Calu3 (cell line): ENCODE data around the gene HIRA. TPM values are rescaled to one million over a fixed set of nuclear protein-coding genes. Genes with fewer than 3 reads are reported as not detected.

ENCODE experiments used
- Bru-seq: library from RNA; stranded (reverse); fragments of 400-500 nt; gene quantifications from one replicate; lab custom pipeline; 2021; lab: Mats Ljungman, UMichigan
- BruChase-seq, 2 experiments: library from RNA; stranded (reverse); fragments of 400-500 nt; gene quantifications; one replicate each; lab custom pipeline; 2021; lab: Mats Ljungman, UMichigan
- BruUV-seq: library from RNA; stranded (reverse); fragments of 400-500 nt; replicated peaks from 2 replicates; lab custom pipeline; 2021; lab: Mats Ljungman, UMichigan
- CTCF ChIA-PET: fragments of 300-600 bp; sonication (Branson Sonifier 250); formaldehyde crosslinking; loops from one replicate; lab custom pipeline; 2022; ENCODE audit warnings: antibody characterized with exemption; lab: Charles Lee
- DNase-seq: peaks from one replicate; pipeline ENCODE4 v3.0.0; 2022
- H3K27ac Mint-ChIP-seq: one replicate; pipeline ENCODE4 v1.8.0; 2022; ENCODE audit warnings: mixed read lengths; ENCODE audit not compliant: unreplicated experiment
- H3K27me3 Mint-ChIP-seq: one replicate; pipeline ENCODE4 v1.8.0; 2022; ENCODE audit warnings: mixed read lengths; ENCODE audit not compliant: unreplicated experiment
- H3K36me3 Mint-ChIP-seq: one replicate; pipeline ENCODE4 v1.8.0; 2022; ENCODE audit warnings: mild to moderate bottlenecking, moderate library complexity, mixed read lengths; ENCODE audit not compliant: insufficient read depth, unreplicated experiment
- H3K4me1 Mint-ChIP-seq: one replicate; pipeline ENCODE4 v1.8.0; 2022; ENCODE audit warnings: mild to moderate bottlenecking, low read depth, mixed read lengths; ENCODE audit not compliant: unreplicated experiment
- H3K4me3 Mint-ChIP-seq: one replicate; pipeline ENCODE4 v1.8.0; 2022; ENCODE audit warnings: mild to moderate bottlenecking, low read depth, moderate library complexity, mixed read lengths; ENCODE audit not compliant: unreplicated experiment
- H3K9me3 Mint-ChIP-seq: one replicate; pipeline ENCODE4 v1.8.0; 2022; ENCODE audit warnings: low read depth, mixed read lengths; ENCODE audit not compliant: unreplicated experiment
- CTCF ChIP-seq: fragments of 200-600 bp; IDR thresholded peaks from one replicate; pipeline ENCODE4 v1.8.0; 2022; ENCODE audit warnings: antibody characterized with exemption; ENCODE audit not compliant: unreplicated experiment
- intact Hi-C: fragments of 100-400 bp; cut with micrococcal nuclease; formaldehyde crosslinking; loops from one replicate; pipeline ENCODE4 v1.10.0; 2022; ENCODE audit not compliant: unreplicated experiment
- long read RNA-seq: library from polyadenylated mRNA; stranded (forward); transcript quantifications from one replicate; pipeline ENCODE4 v2.0.0, GENCODE V29; 2022
- total RNA-seq: library from RNA; stranded (reverse); gene quantifications from 2 replicates; pipeline ENCODE4 v1.2.3, GENCODE V29; 2022

HIRA gene
- 32.0 and 36.4 TPM in 2 replicates for total RNA-seq
- percentile 85 among the genes with signal in this experiment for Bru-seq, nascent RNA
- BruChase-seq, experiment 1, labeled RNA remaining after a 6-hour chase, result percentile 76 among the genes with signal in this experiment
- BruChase-seq, experiment 2, labeled RNA remaining after a 2-hour chase, result percentile 76 among the genes with signal in this experiment
- long read RNA-seq, partial matches to known transcripts, result 3 of 6 reads
- long read RNA-seq, other reads (novel, unspliced or antisense), result 3 of 6 reads

GRCh38 chr22:19431649-19432132, at the start of gene HIRA:
Gene HIRA, minus strand, starts transcription at chr22:19431733. Its CDS starts 257 bp downstream, at chr22:19431476.
- H3K4me1 Mint-ChIP-seq, result peaks cover 22% of the 10 kb centered on the region

GRCh38 chr22:19480789-19481188, 49.3 kb upstream of the HIRA start:
- Mint-ChIP-seq H3K27me3 (no peaks in the 10 kb centered on the region), H3K27ac (peak overlapping the region; percentile 100), H3K36me3 (peaks cover 48% of the 10 kb centered on the region), H3K9me3 (no peaks in the 10 kb centered on the region), H3K4me3 (peak overlapping the region; percentile 80), H3K4me1 (peaks cover 29% of the 10 kb centered on the region)
- BruUV-seq, result no TSS peak
- intact Hi-C loops, result no loop called here
- DNase-seq, result no peak
- no peak for TF ChIP-seq CTCF
- CTCF ChIA-PET, result interaction anchor here (1.6 kb wide), 1 partner anchor 149 kb away, joined by 6 read pairs; no protein-coding TSS in a partner anchor

More at GRCh38 chr22:19431649-19432132, at the start of gene HIRA:
- Mint-ChIP-seq H3K4me3 (peak within 1 kb of the TSS; percentile 93), H3K36me3 (peaks cover 59% of the 10 kb centered on the region), H3K27me3 (no peaks in the 10 kb centered on the region), H3K27ac (peak within 1 kb of the TSS; percentile 90), H3K9me3 (no peaks in the 10 kb centered on the region)
- TF ChIP-seq CTCF, result no peak
- no TSS peak for BruUV-seq
- DNase-seq, result peak; percentile 90
- intact Hi-C loops, result no loop called here
- CTCF ChIA-PET, result no interaction called here

GRCh38 chr22:19480173-19480568, 48.6 kb upstream of the HIRA start:
- Mint-ChIP-seq H3K27me3 (no peaks in the 10 kb centered on the region), H3K27ac (peak overlapping the region; percentile 100), H3K9me3 (no peaks in the 10 kb centered on the region), H3K36me3 (peaks cover 48% of the 10 kb centered on the region), H3K4me1 (peaks cover 31% of the 10 kb centered on the region), H3K4me3 (peak overlapping the region; percentile 80)
- intact Hi-C loops, result no loop called here
- BruUV-seq, result no TSS peak
- TF ChIP-seq CTCF, result no peak
- peak; percentile 13 for DNase-seq
- CTCF ChIA-PET, result interaction anchor here (0.6 to 1.6 kb wide), 3 partner anchors 11 to 150 kb away, joined by 4 to 6 read pairs (median 4); no protein-coding TSS in a partner anchor

GRCh38 chr22:19479355-19480172, 48.0 kb upstream of the HIRA start, which contains the start of gene CDC45:
Gene CDC45, plus strand, starts transcription at chr22:19479920. Its CDS starts 49 bp downstream, at chr22:19479969.
- no TSS peak for BruUV-seq

More at GRCh38 chr22:19479355-19480172, 48.0 kb upstream of the HIRA start, which contains the start of gene CDC45:
- CTCF ChIA-PET, result interaction anchor here (0.6 to 1.6 kb wide), 6 partner anchors 12 to 457 kb away, joined by 3 to 6 read pairs (median 4); partner anchors contain the start of gene ESS2
- peak; percentile 94 for DNase-seq
- peaks cover 31% of the 10 kb centered on the region for H3K4me1 Mint-ChIP-seq
- intact Hi-C loops, result no loop called here
- peaks cover 43% of the 10 kb centered on the region for H3K36me3 Mint-ChIP-seq
- peak within 1 kb of the TSS; percentile 100 for H3K27ac Mint-ChIP-seq
- TF ChIP-seq CTCF, result no peak
- no peaks in the 10 kb centered on the region for H3K9me3 Mint-ChIP-seq
- peak within 1 kb of the TSS; percentile 80 for H3K4me3 Mint-ChIP-seq
- no peaks in the 10 kb centered on the region for H3K27me3 Mint-ChIP-seq
